GM23338 (cell line): ENCODE measurements around the gene CNDP1. TPM values are rescaled to one million over a fixed set of nuclear protein-coding genes. Genes with fewer than 3 reads are reported as not detected.

Source experiments
- ATAC-seq: fragments of 200-7000 bp; cut with Tn5 transposase; 3 replicates; pipeline ENCODE4 v1.9.1; 2020
- DNase-seq: peaks from one replicate; pipeline ENCODE4 v3.0.0-alpha.2; 2015; ENCODE audit warnings: low spot score
- H2AFZ ChIP-seq: fragments of 200-600 bp; sonication (generic); 2 replicates; pipeline ENCODE4 v1.8.0; 2016; ENCODE audit warnings: antibody characterized with exemption, mild to moderate bottlenecking, moderate library complexity
- H3F3A ChIP-seq: fragments of 200-600 bp; sonication (generic); replicated peaks from 2 replicates; pipeline ENCODE4 v1.8.0; 2017; ENCODE audit warnings: antibody characterized with exemption, mixed run types, low read depth
- H3K27ac ChIP-seq: fragments of 200-600 bp; sonication (generic); 2 replicates; pipeline ENCODE4 v1.6.1; 2016; ENCODE audit warnings: low read depth
- H3K27me3 ChIP-seq: fragments of 200-600 bp; sonication (generic); 2 replicates; pipeline ENCODE4 v1.8.0; 2016; ENCODE audit warnings: mild to moderate bottlenecking, mixed run types, moderate library complexity; ENCODE audit not compliant: insufficient read depth
- H3K36me3 ChIP-seq: fragments of 200-600 bp; sonication (generic); 2 replicates; pipeline ENCODE4 v1.8.0; 2016; ENCODE audit warnings: mild to moderate bottlenecking; ENCODE audit not compliant: insufficient read depth
- H3K4me1 ChIP-seq: fragments of 200-600 bp; sonication (generic); 2 replicates; pipeline ENCODE4 v1.8.0; 2016; ENCODE audit warnings: mild to moderate bottlenecking, moderate library complexity; ENCODE audit not compliant: insufficient read depth
- H3K4me2 ChIP-seq: fragments of 200-600 bp; sonication (generic); 2 replicates; pipeline ENCODE4 v1.7.1; 2017; ENCODE audit warnings: mixed run types
- H3K4me3 ChIP-seq: fragments of 200-600 bp; sonication (generic); 2 replicates; pipeline ENCODE4 v1.6.1; 2016; ENCODE audit warnings: mixed run types
- H3K79me2 ChIP-seq: fragments of 200-600 bp; sonication (generic); replicated peaks from 2 replicates; pipeline ENCODE4 v1.8.0; 2017; ENCODE audit warnings: mild to moderate bottlenecking; ENCODE audit not compliant: insufficient read depth
- H3K9me2 ChIP-seq: fragments of 200-600 bp; sonication (generic); 2 replicates; pipeline ENCODE4 v1.8.0; 2017; ENCODE audit not compliant: insufficient read depth
- H4K20me1 ChIP-seq: fragments of 200-600 bp; sonication (generic); replicated peaks from 2 replicates; pipeline ENCODE4 v1.8.0; 2017; ENCODE audit warnings: mild to moderate bottlenecking; ENCODE audit not compliant: insufficient read depth
- H3K27ac Mint-ChIP-seq: 2 replicates; pipeline ENCODE4 v1.8.0; 2020; ENCODE audit warnings: inconsistent platforms, mild to moderate bottlenecking, moderate library complexity, mixed read lengths
- H3K27me3 Mint-ChIP-seq: 3 replicates; pipeline ENCODE4 v1.8.0; 2022; ENCODE audit warnings: low read depth, mild to moderate bottlenecking, moderate library complexity, mixed read lengths, inconsistent platforms; ENCODE audit not compliant: insufficient read depth, poor library complexity
- H3K36me3 Mint-ChIP-seq: 3 replicates; pipeline ENCODE4 v1.8.0; 2021; ENCODE audit warnings: low read depth, mild to moderate bottlenecking, inconsistent platforms, moderate library complexity, mixed read lengths
- H3K4me1 Mint-ChIP-seq: 3 replicates; pipeline ENCODE4 v1.8.0; 2020; ENCODE audit warnings: mild to moderate bottlenecking, inconsistent platforms, mixed read lengths
- H3K4me3 Mint-ChIP-seq: 3 replicates; pipeline ENCODE4 v1.8.0; 2021; ENCODE audit warnings: moderate library complexity, mild to moderate bottlenecking, inconsistent platforms, mixed read lengths
- H3K9me3 Mint-ChIP-seq: 3 replicates; pipeline ENCODE4 v1.8.0; 2020; ENCODE audit warnings: moderate library complexity, mild to moderate bottlenecking, inconsistent platforms, mixed read lengths
- CREB1 ChIP-seq: fragments of 250-450 bp; sonication (Bioruptor Pico); IDR thresholded peaks from 2 replicates; pipeline ENCODE4 v1.5.0; 2020; ENCODE audit warnings: low read depth, mild to moderate bottlenecking, moderate library complexity
- CTCF ChIP-seq, 2 experiments: fragments of 200-600 bp in 1 of 2; sonication (generic) in 1 of 2; conservative IDR thresholded peaks; 2 replicates each; pipeline versions ENCODE4 v1.5.1 to v1.6.1; 2016 to 2017; ENCODE audit warnings: antibody characterized with exemption in 2 of 2, low read depth in 2 of 2, mild to moderate bottlenecking in 2 of 2, moderate library complexity in 1 of 2
- EZH2 ChIP-seq: fragments of 200-600 bp; sonication (generic); IDR thresholded peaks from one replicate; pipeline ENCODE4 v1.8.0; 2017; ENCODE audit warnings: antibody characterized with exemption, mild to moderate bottlenecking, low read depth; ENCODE audit not compliant: unreplicated experiment
- EZH2phosphoT487 ChIP-seq: fragments of 200-600 bp; sonication (generic); IDR thresholded peaks from one replicate; pipeline ENCODE4 v1.8.1; 2018; ENCODE audit warnings: antibody characterized with exemption; ENCODE audit not compliant: unreplicated experiment
- NANOG ChIP-seq: IDR thresholded peaks from 2 replicates; pipeline ENCODE4 v1.6.1; 2016; ENCODE audit warnings: antibody characterized with exemption, borderline replicate concordance
- POLR2AphosphoS5 ChIP-seq: IDR thresholded peaks from 2 replicates; pipeline ENCODE4 v1.6.1; 2016; ENCODE audit warnings: antibody characterized with exemption, low read depth
- STAT1 ChIP-seq: IDR thresholded peaks from one replicate; pipeline ENCODE4 v1.6.1; 2016; ENCODE audit warnings: antibody characterized with exemption; ENCODE audit not compliant: unreplicated experiment
- ZNF114 ChIP-seq: fragments of 250-450 bp; sonication (Bioruptor Pico); IDR thresholded peaks from 2 replicates; pipeline ENCODE4 v1.5.0; 2020; ENCODE audit warnings: mild to moderate bottlenecking, moderate library complexity
- ZNF331 ChIP-seq: fragments of 250-450 bp; sonication (Bioruptor Pico); IDR thresholded peaks from 2 replicates; pipeline ENCODE4 v1.5.0; 2020; ENCODE audit warnings: low read depth, mild to moderate bottlenecking, moderate library complexity
- ZNF462 ChIP-seq: fragments of 250-450 bp; sonication (Bioruptor Pico); IDR thresholded peaks from 2 replicates; pipeline ENCODE4 v1.5.0; 2020; ENCODE audit warnings: mild to moderate bottlenecking, moderate library complexity
- polyA plus RNA-seq: library from polyadenylated mRNA; unstranded; fragments of >200 nt; fragmentation: Nextera tagmentation; extraction: Ambion mirVana; gene quantifications from 2 replicates; pipeline ENCODE4 v1.2.1, GENCODE V29; 2016
- total RNA-seq: library from RNA; depleted of rRNA; stranded (reverse); fragments of >200 nt; shearing (Covaris generic); gene quantifications from 2 replicates; pipeline ENCODE4 v1.2.3, GENCODE V29; 2014
- TF ChIP-seq, protein P1 (sequence below): IDR thresholded peaks from 2 replicates; pipeline ENCODE4 v1.6.1; 2016; ENCODE audit warnings: antibody characterized with exemption
- TF ChIP-seq, protein P2 (sequence below): IDR thresholded peaks from one replicate; pipeline ENCODE4 v1.6.1; 2018; ENCODE audit warnings: antibody characterized with exemption; ENCODE audit not compliant: unreplicated experiment

The CNDP1 gene
- total and polyA plus RNA-seq, 2 experiments from 2014 or later: 0.03 to 0.11 TPM

DNA sequence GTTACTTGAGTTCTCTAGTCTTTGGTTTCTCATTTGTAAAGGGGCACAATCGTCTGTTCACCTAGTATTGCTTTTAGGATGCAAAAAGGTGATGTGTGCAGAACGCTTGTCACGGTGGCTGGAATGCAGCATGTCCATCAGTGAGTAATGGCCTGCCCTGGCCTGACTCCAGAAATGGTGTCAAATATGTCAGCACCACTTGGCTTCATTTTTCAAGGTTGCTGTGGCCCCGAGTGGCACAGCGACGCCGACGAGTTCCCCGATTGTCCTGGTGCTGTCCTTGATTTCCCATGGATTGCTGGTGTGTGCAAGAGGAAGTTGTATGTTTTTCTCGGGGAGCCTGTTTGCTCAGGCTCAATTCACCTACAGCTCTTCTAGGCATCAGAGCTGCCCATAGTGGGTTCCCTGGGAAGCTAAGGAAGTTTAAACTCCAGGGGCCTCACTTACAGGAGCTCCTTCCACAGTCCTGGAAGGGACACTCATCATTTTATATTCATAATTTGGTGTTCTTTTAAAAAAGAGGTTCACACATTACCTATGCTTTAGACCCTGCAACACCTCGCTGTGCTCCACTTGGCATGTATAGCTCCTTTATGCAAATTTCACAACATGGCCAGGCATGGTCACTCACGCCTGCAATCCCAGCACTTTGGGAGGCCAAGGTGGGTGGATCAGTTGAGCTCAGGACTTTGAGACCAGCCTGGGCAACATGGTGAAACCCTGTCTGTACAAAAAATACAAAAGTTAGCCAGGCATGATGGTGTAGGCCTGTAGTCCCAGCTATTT lies 37.8 kb downstream of the CNDP1 start:
- no peaks in the 10 kb centered on the region for H3K36me3 ChIP-seq
- H3K27me3 ChIP-seq: no peaks in the 10 kb centered on the region
- TF ChIP-seq POLR2AphosphoS5 (no peak), CREB1 (CRISPR knock-in tag) (no peak), EZH2phosphoT487 (no peak), ZNF331 (no peak), NANOG (no peak), ZNF114 (CRISPR knock-in tag) (no peak), EZH2 (no peak), STAT1 (no peak), CTCF (conservative IDR thresholded peaks at IDR 0.05; ENCODE audit: low read depth in 2 of 2) (no peak), ZNF462 (CRISPR knock-in tag) (no peak)
- TF ChIP-seq, protein P1, sequence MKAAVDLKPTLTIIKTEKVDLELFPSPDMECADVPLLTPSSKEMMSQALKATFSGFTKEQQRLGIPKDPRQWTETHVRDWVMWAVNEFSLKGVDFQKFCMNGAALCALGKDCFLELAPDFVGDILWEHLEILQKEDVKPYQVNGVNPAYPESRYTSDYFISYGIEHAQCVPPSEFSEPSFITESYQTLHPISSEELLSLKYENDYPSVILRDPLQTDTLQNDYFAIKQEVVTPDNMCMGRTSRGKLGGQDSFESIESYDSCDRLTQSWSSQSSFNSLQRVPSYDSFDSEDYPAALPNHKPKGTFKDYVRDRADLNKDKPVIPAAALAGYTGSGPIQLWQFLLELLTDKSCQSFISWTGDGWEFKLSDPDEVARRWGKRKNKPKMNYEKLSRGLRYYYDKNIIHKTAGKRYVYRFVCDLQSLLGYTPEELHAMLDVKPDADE: no peak
- TF ChIP-seq, protein P2, sequence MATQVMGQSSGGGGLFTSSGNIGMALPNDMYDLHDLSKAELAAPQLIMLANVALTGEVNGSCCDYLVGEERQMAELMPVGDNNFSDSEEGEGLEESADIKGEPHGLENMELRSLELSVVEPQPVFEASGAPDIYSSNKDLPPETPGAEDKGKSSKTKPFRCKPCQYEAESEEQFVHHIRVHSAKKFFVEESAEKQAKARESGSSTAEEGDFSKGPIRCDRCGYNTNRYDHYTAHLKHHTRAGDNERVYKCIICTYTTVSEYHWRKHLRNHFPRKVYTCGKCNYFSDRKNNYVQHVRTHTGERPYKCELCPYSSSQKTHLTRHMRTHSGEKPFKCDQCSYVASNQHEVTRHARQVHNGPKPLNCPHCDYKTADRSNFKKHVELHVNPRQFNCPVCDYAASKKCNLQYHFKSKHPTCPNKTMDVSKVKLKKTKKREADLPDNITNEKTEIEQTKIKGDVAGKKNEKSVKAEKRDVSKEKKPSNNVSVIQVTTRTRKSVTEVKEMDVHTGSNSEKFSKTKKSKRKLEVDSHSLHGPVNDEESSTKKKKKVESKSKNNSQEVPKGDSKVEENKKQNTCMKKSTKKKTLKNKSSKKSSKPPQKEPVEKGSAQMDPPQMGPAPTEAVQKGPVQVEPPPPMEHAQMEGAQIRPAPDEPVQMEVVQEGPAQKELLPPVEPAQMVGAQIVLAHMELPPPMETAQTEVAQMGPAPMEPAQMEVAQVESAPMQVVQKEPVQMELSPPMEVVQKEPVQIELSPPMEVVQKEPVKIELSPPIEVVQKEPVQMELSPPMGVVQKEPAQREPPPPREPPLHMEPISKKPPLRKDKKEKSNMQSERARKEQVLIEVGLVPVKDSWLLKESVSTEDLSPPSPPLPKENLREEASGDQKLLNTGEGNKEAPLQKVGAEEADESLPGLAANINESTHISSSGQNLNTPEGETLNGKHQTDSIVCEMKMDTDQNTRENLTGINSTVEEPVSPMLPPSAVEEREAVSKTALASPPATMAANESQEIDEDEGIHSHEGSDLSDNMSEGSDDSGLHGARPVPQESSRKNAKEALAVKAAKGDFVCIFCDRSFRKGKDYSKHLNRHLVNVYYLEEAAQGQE: no peak
- no peaks in the 10 kb centered on the region for H3F3A ChIP-seq
- no peak overlapping the region for H2AFZ ChIP-seq
- Mint-ChIP-seq H3K27me3 (peaks cover 6% of the 10 kb centered on the region), H3K9me3 (peaks cover 21% of the 10 kb centered on the region), H3K4me3 (no peak overlapping the region), H3K36me3 (peaks cover 6% of the 10 kb centered on the region), H3K27ac (no peak overlapping the region), H3K4me1 (no peaks in the 10 kb centered on the region)
- no peak overlapping the region for H3K27ac ChIP-seq
- H3K9me2 ChIP-seq: no peaks in the 10 kb centered on the region; the same call in 1 of the 2 replicates
- H3K4me3 ChIP-seq: no peak overlapping the region
- ATAC-seq (no peak), DNase-seq (no peak)
- H3K79me2 ChIP-seq: no peaks in the 10 kb centered on the region
- no peak overlapping the region for H3K4me2 ChIP-seq
- H3K4me1 ChIP-seq: no peaks in the 10 kb centered on the region
- H4K20me1 ChIP-seq: no peaks in the 10 kb centered on the region
